BJ (cell line): ENCODE results near the gene COBLL1. TPM values are rescaled to one million over a fixed set of nuclear protein-coding genes. Genes with fewer than 3 reads are reported as not detected.

Source experiments
- CTCF ChIA-PET: fragments of 350-600 bp; formaldehyde crosslinking; extraction: SDS; loops from one replicate; lab custom pipeline; 2021; ENCODE audit warnings: antibody characterized with exemption, inconsistent platforms; lab: Yijun Ruan, JAX
- POLR2A ChIA-PET: fragments of 300-600 bp; sonication (Branson Sonifier 250); formaldehyde crosslinking; extraction: SDS; loops from one replicate; lab custom pipeline; 2021; ENCODE audit warnings: antibody characterized with exemption; lab: Charles Lee
- DNase-seq: peaks from one replicate; pipeline ENCODE4 v3.0.0-alpha.2; 2011; ENCODE audit warnings: low read depth
- H3K27me3 ChIP-seq: 2 replicates; pipeline ENCODE4 v1.6.0; 2011; ENCODE audit warnings: low read length; ENCODE audit not compliant: control insufficient read depth, insufficient read depth
- H3K36me3 ChIP-seq: 2 replicates; pipeline ENCODE4 v1.5.1; 2011; ENCODE audit warnings: low read length; ENCODE audit not compliant: control insufficient read depth, insufficient read depth
- H3K4me3 ChIP-seq: 2 replicates; pipeline ENCODE4 v1.5.1; 2011; ENCODE audit warnings: low read depth, mild to moderate bottlenecking, control low read depth, low read length
- polyA plus RNA-seq: library from polyadenylated mRNA; depleted of rRNA; stranded (reverse); fragments of >200 nt; gene quantifications from 2 replicates; pipeline ENCODE4 v1.2.3, GENCODE V29; 2011
- TF ChIP-seq, protein P1 (sequence below): IDR thresholded peaks from 2 replicates; pipeline ENCODE4 v1.5.1; 2011; ENCODE audit warnings: low read depth, mild to moderate bottlenecking, control low read depth, inconsistent platforms, low read length, moderate library complexity; ENCODE audit not compliant: insufficient read depth

COBLL1 gene
- polyA plus RNA-seq, 1 experiment, result 34.2 TPM

DNA sequence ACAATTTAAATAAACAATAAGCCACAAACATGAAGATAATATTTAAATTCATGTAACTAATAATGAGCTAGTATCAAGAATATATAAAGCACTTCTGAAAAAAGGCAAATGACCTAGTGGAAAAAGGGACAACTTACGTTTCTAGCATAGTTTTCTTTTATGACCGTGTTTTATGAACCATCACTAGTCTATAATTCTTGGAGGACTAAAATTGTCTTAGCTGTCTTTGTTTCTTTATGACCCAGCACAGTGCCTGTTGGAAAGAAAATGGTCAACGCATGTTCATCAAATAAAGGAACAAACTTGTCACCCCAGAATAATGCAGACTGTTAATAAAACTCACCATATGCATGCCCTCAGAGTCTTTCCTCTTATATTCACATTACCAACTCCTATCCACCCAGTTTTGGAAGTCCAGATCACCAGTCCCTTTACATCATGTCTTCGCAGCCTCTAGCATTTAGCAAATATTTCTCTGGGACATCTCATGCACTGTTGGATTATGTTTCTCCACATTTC is 162.9 kb downstream of the COBLL1 start:
- TF ChIP-seq, protein P1, sequence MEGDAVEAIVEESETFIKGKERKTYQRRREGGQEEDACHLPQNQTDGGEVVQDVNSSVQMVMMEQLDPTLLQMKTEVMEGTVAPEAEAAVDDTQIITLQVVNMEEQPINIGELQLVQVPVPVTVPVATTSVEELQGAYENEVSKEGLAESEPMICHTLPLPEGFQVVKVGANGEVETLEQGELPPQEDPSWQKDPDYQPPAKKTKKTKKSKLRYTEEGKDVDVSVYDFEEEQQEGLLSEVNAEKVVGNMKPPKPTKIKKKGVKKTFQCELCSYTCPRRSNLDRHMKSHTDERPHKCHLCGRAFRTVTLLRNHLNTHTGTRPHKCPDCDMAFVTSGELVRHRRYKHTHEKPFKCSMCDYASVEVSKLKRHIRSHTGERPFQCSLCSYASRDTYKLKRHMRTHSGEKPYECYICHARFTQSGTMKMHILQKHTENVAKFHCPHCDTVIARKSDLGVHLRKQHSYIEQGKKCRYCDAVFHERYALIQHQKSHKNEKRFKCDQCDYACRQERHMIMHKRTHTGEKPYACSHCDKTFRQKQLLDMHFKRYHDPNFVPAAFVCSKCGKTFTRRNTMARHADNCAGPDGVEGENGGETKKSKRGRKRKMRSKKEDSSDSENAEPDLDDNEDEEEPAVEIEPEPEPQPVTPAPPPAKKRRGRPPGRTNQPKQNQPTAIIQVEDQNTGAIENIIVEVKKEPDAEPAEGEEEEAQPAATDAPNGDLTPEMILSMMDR, result no peak
- POLR2A ChIA-PET, result no interaction called here
- CTCF ChIA-PET, result no interaction called here

DNA sequence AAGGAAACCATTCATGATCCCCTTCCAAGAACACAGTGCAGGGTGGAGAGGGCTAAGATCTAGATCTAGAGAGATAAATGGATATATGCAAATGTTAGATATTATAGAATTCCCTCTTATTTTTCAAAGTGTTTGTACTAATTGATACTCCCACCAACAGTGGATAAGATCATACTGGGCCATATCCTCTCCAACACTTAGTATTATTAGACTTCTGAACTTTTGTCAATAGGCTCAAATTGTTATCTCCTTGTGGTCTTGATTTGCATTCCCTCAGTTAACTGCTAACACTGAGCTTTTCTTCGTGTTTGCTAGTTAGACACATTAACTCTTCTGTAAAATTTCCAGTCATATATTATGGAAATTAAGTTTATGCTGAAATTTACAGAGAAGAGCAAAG is 163.9 kb downstream of the COBLL1 start:
- POLR2A ChIA-PET, result no interaction called here
- TF ChIP-seq, protein P1, result no peak
- Histone ChIP-seq H3K36me3 (peaks cover 1% of the 10 kb centered on the region; the same call in 1 of the 2 replicates), H3K27me3 (no peaks in the 10 kb centered on the region), H3K4me3 (no peak overlapping the region)
- CTCF ChIA-PET, result no interaction called here
- no peak for DNase-seq

More for the DNA sequence above, 162.9 kb downstream of the COBLL1 start:
- Histone ChIP-seq H3K36me3 (peaks cover 1% of the 10 kb centered on the region; the same call in 1 of the 2 replicates), H3K4me3 (no peak overlapping the region), H3K27me3 (no peaks in the 10 kb centered on the region)
- DNase-seq, result no peak

DNA sequence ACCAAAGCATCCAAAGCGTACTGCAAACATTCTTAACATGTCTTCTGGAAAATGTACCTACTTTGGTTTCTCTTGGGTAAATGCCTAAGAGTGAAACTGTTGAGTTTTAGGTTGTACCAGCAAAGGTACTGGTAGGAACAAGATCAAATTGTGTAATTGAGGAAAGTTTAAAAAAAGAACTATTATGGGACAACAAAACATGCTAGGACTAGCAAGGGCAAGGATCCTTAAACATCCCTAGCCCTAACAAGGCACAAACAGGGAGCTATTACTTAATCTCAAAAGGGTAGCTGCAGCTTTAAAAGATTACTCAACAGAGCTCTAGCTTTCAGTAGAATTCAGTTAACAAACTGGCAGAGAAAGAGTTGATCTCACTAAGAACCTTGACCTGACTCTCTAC is 164.4 kb downstream of the COBLL1 start:
- no peak for DNase-seq
- Histone ChIP-seq H3K36me3 (peaks cover 1% of the 10 kb centered on the region; the same call in 1 of the 2 replicates), H3K27me3 (no peaks in the 10 kb centered on the region), H3K4me3 (no peak overlapping the region)
- ChIA-PET CTCF (no interaction called here), POLR2A (no interaction called here)
- TF ChIP-seq, protein P1, result no peak

DNA sequence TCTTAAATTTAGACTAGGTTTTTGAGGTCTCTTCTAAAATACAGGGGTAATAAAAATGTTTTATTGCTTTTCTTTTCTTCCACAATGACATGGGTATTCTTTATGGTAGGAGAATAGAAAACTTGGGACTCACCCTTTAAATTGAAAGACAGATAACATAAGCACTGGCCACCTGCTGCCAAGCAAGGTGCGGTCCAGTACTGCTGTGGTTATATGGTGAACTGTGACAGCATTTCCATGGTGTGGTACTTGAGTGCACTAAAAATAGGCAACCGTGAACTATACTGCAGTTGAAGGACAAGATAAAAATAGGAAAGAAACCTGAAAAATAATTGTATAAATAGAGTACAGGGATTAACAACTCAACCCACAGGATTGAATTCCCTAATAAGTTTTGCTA is 165.9 kb downstream of the COBLL1 start:
- H3K27me3 ChIP-seq, result no peaks in the 10 kb centered on the region
- no peaks in the 10 kb centered on the region for H3K36me3 ChIP-seq
- no peak overlapping the region for H3K4me3 ChIP-seq
- TF ChIP-seq, protein P1, result no peak
- no peak for DNase-seq
- CTCF ChIA-PET, result no interaction called here
- POLR2A ChIA-PET, result no interaction called here

DNA sequence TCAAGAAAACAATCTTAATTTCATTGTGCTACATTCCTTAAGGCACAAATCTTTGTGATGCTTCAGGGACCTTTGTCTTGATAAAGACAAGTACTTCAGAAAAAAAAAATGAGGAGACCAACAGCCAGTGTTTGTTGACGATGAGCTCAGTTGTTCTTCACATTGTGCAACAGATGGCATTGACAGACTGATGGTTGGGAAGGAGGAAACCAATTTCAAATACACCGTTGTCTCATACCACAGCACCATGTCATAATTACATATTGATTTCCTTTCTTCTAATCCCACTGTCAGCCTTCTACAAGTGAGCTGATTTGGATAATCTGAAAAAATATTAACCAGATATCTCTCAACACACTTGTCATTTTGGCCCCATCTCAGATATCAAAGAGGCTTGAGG is 166.6 kb downstream of the COBLL1 start:
- no peak for DNase-seq
- Histone ChIP-seq H3K27me3 (no peaks in the 10 kb centered on the region), H3K36me3 (no peaks in the 10 kb centered on the region), H3K4me3 (no peak overlapping the region)
- ChIA-PET CTCF (no interaction called here), POLR2A (no interaction called here)
- TF ChIP-seq, protein P1, result no peak
